HG03095 (cell line): Measurements from ENCODE around the gene BRPF1.

Experiments used
- ATAC-seq: cut with Tn5 transposase; IDR thresholded peaks from one replicate; pipeline ENCODE4 v1.9.1; 2021; ENCODE audit warnings: moderate library complexity; ENCODE audit not compliant: unreplicated experiment

Gene BRPF1

DNA sequence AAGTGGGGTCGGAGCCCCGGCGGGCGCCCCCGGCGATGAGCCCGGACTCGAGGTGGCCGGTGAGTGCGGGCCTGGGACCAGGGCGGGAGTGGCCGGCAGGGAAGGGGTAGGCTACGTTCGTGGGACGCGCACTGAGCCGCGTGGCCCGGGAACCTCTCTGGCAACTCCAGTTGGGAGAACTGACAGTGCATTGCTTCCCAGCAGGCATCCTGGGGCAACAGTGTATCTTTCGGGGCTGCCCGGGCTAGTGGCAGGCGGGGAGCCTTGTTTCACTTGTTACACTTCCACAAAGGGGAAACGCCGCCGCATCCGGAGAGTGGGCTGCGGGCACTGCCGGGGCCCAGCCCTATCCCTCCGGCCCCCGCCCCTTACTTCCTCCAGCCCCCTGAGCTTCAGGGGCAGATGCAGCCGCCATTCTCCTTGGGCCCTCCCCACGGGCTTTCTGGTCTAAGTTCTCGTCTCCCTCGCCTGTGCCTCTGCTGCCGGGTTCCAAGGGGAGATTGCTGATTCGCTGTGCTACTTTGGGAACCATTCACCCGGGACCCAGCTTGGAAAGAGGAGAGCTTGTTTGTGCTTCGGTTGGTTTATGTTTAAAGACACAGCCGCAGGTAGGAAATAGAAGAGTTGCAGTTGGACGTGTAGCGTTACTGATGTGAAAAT lies 675 bp downstream of the BRPF1 start:
- no peak for ATAC-seq

DNA sequence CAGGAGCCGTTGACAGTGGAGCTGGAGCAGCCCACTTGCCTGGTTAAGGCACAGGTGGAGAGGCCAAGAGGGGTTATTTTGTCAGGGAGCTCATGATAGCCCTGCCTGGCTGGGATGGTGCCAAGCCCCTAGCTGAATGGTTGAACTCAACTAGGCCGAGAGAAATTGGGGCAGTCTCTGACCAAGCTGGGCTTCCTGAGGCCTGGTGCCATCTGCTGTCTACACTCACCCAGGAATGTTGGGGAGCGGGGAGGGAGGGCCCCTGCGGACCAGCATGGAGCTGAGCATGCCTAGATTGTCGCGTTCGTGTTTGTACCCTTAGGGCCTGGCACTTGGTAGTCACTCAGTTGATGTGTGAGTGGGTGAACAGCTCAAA lies 1.2 kb downstream of the BRPF1 start:
- no peak for ATAC-seq

DNA sequence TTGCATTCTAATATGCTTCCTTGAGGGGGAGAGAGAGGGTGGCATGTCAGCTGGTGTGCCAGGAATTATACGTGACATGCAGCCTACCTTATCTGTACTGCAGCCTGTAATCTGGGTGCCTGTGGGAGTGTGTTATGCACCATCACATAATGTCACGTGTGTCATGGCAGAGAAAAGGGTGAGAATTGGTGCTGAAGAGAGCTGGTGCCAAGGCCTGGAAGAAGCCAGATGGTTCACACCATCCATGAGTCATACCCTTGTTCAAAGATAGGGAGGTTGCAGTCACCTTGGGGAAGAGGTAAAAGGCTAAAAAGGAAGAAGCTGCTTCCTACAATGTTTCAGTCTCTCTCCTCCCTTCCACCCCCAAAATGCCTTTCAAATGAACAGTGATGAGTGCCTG lies 5.3 kb downstream of the BRPF1 start:
- no peak for ATAC-seq

- no peak for ATAC-seq
Observed at GRCh38 chr3:9739181-9739580, 7.6 kb downstream of the BRPF1 start.

DNA sequence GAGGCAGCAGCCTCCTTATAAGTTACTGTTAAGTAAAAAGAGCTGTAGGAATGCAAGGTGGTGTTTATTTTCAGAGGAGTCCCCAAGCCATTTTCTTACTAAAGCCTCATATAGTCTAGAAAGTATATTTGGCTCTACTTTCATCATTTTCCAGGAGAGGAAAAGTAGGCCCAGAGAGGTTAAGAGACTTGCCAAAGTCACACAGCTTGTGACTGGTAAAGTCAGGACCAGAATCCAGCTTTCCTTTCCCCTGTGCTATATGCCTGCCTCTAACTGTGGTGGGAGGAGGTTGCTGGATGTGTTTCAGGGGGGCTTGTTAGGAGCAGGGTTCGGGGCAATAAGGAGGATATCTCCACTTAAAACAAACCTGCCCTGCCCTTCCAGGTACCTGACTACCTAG lies 11.0 kb downstream of the BRPF1 start:
- no peak for ATAC-seq

- ATAC-seq = no peak
Observed at GRCh38 chr3:9743548-9743947, 12.0 kb downstream of the BRPF1 start.

DNA sequence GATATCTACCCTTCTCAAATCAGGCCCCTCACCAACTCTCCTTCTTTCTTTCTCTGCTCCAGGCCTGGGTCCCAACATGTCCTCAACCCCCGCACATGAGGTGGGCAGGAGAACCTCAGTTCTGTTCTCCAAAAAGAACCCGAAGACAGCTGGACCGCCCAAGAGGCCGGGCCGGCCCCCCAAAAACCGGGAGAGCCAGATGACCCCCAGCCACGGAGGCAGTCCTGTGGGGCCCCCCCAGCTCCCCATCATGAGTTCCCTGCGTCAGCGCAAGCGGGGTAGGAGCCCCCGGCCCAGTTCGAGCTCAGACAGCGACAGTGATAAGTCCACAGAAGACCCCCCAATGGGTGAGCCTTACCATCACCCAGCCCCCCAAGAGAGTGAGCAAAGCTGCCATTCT lies 12.6 kb downstream of the BRPF1 start:
- no peak for ATAC-seq

DNA sequence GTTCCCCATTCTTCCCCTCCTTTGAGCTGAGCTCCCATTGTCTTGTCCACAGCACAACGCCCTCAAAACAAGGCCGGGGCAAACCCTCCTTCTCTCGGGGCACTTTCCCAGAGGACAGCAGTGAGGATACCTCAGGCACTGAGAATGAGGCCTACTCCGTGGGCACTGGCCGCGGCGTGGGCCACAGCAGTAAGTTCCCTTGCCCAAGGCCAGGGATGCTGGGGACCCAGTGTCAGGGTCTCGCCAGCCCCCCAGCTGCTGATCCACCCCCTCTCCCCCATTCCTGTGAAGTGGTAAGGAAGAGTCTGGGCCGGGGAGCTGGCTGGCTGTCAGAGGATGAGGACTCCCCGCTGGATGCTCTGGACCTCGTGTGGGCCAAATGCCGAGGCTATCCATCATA lies 14.0 kb downstream of the BRPF1 start:
- ATAC-seq = no peak

DNA sequence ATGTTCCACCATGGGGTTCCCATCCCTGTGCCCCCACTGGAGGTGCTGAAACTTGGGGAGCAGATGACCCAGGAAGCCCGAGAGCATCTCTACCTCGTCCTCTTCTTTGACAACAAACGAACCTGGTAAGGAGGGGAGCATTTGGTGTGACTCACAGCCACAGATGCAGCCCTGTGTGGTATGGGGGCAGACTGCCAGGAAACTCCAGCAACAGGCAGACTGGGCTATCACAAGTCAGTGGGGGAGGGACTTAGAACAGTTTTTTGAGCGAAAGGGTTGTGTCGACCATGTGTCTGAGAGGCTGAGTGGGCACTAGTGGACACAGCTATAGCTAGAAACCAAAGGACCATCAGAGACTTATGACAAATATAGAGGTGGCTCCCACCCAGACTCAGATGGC lies 14.8 kb downstream of the BRPF1 start:
- no peak for ATAC-seq

GRCh38 chr3:9747267-9747666 lies 15.7 kb downstream of the BRPF1 start:
- no peak for ATAC-seq

DNA sequence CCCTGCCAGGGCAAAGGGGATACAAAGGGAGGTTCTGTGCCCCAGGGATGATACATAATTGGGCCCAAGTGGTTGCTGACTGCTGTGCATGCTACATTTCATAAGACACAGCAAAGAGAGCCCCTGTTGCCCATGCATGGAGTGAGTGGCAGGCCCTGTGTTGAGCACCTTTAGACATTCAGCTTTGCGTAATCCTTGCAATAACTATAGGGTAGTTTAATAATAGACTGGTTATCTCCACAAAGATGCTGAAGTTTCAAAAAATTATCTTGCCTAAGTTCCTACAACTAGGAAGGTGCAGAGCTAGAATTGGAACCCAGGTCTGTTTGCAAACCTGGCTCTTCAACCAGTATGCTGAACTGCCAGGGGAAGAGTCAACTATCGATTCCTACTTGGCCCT lies 16.5 kb downstream of the BRPF1 start:
- ATAC-seq = no peak

- ATAC-seq = no peak
Observed at GRCh38 chr3:9749296-9749644, 17.7 kb downstream of the BRPF1 start.

DNA sequence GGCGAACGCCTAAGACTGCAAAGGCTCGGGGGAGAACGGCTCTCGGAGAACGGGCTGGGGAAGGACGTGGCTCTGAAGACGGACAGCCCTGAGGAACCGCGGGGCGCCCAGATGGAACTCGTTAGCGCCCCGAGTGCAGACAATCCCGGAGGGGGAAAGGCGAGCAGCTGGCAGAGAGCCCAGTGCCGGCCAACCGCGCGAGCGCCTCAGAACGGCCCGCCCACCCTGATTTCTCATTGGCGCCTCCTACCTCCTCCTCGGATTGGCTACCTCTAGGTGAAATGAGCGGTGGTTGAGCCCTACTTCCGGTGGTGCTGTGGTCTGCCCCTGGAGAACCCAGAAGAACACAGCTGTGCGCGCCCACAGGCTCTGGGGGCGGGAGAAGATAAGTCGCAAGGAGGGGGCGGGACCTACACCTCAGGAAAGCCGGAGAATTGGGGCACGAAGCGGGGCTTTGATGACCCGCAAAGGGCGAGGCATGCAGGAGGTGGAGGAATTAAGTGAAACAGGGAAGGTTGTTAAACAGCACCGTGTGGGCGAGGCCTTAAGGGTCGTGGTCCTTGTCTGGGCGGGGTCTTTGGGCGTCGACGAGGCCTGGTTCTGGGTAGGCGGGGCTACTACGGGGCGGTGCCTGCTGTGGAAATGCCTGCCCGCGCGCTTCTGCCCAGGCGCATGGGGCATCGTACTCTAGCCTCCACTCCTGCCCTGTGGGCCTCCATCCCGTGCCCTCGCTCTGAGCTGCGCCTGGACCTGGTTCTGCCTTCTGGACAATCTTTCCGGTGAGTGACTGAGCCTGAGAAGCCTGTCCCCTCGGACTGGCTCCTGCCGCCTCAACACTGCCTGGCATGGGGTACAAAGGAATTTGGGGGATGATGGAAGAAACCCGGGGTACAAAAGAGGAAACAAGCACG lies 18.4 kb downstream of the BRPF1 start, which contains the start of gene OGG1:
OGG1 (plus strand) TSS at position 308 of the 911 bp plus-strand sequence; CDS start at position 643, 335 bp downstream.
- peak; percentile 91 for ATAC-seq

DNA sequence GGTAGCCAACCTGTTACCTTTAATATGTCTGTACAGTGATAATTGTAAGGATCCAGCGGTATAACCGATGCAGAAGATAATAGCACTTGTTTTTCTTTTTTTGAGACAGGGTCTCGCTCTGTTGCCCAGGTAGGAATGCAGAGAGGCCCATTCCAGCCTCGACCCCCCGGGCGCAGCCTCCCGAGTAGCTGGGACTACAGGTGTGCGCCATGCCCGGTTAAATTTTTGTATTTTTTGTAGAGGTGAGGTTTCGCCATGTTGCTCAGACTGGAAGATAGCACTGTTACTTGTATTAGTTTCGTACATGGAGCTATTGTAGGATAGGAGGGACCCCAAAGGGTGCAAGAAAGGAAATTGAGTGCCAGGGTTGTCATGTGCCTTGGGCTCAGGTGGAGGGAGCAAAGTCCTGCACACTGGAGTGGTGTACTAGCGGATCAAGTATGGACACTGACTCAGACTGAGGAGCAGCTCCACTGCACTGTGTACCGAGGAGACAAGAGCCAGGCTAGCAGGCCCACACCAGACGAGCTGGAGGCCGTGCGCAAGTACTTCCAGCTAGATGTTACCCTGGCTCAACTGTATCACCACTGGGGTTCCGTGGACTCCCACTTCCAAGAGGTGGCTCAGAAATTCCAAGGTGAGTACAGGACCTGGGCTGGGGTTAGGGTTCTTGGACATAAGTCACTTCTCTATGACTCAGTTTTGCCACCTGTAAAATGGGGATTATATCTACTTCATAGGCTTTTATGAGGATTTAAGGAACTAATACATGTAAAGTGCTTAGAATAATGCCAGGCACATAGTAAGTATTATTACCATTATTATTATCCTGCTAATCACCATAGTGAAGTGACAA lies 19.2 kb downstream of the BRPF1 start:
- ATAC-seq = no peak

DNA sequence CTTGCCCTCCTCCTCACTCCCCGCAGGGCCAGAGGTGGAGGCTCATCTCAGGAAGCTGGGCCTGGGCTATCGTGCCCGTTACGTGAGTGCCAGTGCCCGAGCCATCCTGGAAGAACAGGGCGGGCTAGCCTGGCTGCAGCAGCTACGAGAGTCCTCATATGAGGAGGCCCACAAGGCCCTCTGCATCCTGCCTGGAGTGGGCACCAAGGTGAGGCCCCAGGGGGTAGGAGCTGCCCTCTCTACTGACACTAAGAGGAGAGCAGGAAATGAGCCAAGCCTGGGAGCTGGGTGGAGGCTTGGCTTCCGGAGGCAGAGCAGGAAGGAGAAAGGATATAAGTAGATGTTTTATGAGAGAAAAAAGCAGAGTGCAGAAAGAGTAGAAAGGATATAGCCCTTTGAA lies 23.1 kb downstream of the BRPF1 start:
- no peak for ATAC-seq

DNA sequence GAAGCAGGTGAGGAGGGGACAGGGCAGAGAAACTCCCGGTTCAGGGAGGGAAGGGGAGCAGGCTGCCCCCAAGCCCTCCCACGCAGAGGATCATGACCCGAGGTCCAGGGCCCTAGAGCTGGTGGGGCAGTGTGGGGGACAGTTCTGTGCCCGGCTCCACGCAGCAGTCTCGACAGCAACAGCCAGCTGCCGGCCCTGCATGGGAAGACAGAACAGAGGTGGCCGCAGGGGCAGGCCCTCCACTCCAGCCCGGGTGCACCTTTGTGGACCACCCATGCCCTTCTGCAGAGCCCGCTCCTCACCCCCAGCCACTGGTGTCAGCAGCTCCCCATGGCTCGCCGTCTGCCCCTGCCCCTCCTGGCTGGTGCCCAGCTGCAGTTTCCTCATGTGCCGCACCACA lies 25.9 kb downstream of the BRPF1 start:
- ATAC-seq = no peak

DNA sequence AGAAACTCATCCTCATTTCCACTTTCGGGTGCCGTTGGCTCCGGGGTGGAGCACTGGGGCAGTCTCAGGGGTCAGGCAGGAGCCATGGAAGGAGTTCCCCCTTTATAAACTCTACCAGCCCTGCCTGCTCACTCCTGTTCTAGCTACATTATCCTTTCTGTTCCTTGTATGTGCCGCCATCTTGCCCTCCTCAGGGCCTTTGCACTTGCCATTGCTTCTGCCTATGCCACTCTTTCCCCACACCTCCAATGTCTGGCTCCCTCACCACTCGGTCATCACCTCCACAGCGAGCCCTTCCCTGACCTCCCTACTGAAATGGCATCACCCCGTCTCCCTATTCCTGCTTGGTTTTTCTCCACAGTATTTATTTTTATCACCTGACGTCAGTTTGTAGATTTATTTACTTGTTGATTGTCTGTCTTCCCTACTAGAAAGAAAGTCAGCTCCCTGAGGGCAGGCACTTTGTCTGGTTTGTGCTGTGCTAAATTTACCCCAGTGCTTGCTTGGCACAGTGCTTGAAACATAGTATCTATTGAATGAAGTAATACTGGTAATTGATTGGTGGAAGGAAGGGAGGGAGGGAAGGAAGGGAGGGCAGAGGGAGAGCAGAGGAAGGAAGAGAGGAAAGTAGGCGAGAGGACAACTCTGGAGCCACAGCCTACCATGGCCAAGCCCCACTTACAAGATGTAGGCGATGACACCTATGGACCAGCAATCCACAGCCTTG lies 29.4 kb downstream of the BRPF1 start:
- no peak for ATAC-seq

GRCh38 chr3:9761919-9762318 lies 30.4 kb downstream of the BRPF1 start:
- no peak for ATAC-seq

GRCh38 chr3:9762871-9763270 lies 31.3 kb downstream of the BRPF1 start:
- ATAC-seq = no peak

DNA sequence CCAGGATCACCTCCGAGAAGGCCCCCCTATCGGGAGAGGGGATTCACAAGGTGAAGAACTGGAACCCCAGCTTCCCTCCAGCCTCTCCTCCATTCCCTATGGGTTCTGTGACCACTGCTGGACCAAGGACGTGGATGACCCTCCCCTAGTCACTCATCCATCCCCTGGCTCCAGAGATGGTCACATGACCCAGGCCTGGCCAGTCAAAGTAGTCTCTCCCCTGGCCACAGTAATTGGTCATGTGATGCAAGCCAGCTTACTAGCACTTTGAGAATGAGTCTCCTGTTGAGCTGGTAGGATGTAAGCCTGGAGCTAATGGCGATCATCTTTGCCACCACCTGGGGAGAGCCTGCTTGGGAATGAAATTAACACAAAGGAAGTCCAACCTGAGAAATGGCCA lies 34.3 kb downstream of the BRPF1 start:
- ATAC-seq = no peak

DNA sequence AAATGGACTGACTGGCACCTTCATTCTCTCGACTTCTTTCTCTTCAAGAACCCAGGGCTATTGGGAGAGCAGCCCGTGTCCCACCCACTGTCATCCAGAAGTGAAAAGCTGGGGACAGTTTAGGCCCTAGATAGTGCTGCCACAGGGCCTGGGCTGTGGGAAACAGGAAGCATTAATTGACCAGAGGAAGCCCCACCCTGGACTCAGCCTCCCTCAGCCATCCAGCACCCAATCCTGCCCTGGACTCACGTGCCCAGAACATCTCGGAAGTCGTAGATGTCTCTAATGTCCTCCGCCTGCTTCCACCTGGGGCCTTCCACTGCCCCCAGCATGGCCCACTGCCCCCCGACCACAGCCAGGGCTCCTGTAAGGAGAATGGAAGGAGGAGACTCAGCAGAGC lies 35.9 kb downstream of the BRPF1 start:
- ATAC-seq = no peak
